ENCODE results near the gene CCDC169.

GRCh38 chr13:36258831-36259230 is 38.8 kb downstream of the CCDC169 start:
- TF ChIP-seq EZH2phosphoT487 (IDR thresholded peaks at IDR 0.05; ENCODE audit: borderline replicate concordance) = no peak
- TF ChIP-seq CTCF (IDR thresholded peaks at IDR 0.05 in 2 of 3, conservative IDR thresholded peaks at IDR 0.05 in 1 of 3; ENCODE audit: borderline replicate concordance in 1 of 3, insufficient read depth in 1 of 3, low read depth in 2 of 3, low read length in 2 of 3) = no peak
- no peak for TF ChIP-seq YY1 (IDR thresholded peaks at IDR 0.05; ENCODE audit: extremely low read depth, insufficient replicate concordance, low read depth, low read length)
